ENCODE measurements around the gene RPL13A.

GRCh38 chr19:49475191-49475917, 12.1 kb upstream of the RPL13A start:
- TF ChIP-seq CTCF (IDR thresholded peaks at IDR 0.05; ENCODE audit: extremely low read depth in 1 of 2, insufficient read depth in 1 of 2, low read depth in 1 of 2, low read length in 2 of 2) = no peak
- TF ChIP-seq POLR2A (IDR thresholded peaks at IDR 0.05; ENCODE audit: low read depth, low read length) = no peak
- TF ChIP-seq EZH2 (IDR thresholded peaks at IDR 0.05; ENCODE audit: borderline replicate concordance, low read depth, low read length, severe bottlenecking) = no peak
- TF ChIP-seq POLR2AphosphoS5 (IDR thresholded peaks at IDR 0.05; ENCODE audit: insufficient read depth, low read depth, low read length) = no peak
- TF ChIP-seq, protein P1, sequence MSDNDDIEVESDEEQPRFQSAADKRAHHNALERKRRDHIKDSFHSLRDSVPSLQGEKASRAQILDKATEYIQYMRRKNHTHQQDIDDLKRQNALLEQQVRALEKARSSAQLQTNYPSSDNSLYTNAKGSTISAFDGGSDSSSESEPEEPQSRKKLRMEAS (IDR thresholded peaks at IDR 0.05; ENCODE audit: insufficient read depth, insufficient read length) = no peak
- no peak for TF ChIP-seq GATA2 (IDR thresholded peaks at IDR 0.05; ENCODE audit: insufficient read depth, insufficient read length, low read depth, low read length)
- TF ChIP-seq MYC (IDR thresholded peaks at IDR 0.05; ENCODE audit: low read depth, low read length) = no peak
- no peak for TF ChIP-seq FOS (IDR thresholded peaks at IDR 0.05; ENCODE audit: borderline replicate concordance, insufficient read depth, low read length)
- no peak for TF ChIP-seq JUN (IDR thresholded peaks at IDR 0.05; ENCODE audit: borderline replicate concordance, insufficient read depth, insufficient read length, low read depth)
